ENCODE results near the gene DNAJB1. TPM values are rescaled to one million over a fixed set of nuclear protein-coding genes. Genes with fewer than 3 reads are reported as not detected.

The DNAJB1 gene
- total RNA-seq, 1 donor from 2014 or later, result 113 TPM

DNA sequence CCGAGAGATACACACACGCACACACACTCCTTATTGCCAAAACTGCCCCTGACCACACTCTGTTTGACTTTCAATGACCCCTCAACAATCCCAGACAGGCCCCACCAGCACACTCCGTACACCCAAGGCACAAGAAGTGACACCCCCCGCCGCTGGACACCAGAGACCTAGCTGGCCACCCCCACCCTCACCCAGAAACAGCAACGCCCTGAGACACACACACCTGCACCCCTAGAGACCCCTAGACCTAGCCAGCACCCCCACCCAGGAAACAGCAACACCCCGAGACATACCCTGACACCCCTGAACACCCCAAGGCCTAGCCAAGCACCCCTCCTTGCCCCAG lies 41.9 kb downstream of the DNAJB1 start:
- Mint-ChIP-seq H3K27ac (peak overlapping the region; percentile 6), H3K4me1 (ENCODE audit: low read depth) (peaks cover 16% of the 10 kb centered on the region), H3K36me3 (ENCODE audit: low read depth) (peaks cover 6% of the 10 kb centered on the region), H3K27me3 (ENCODE audit: low read depth) (peaks cover 15% of the 10 kb centered on the region), H3K4me3 (ENCODE audit: low read depth) (no peak overlapping the region), H3K9me3 (no peaks in the 10 kb centered on the region)
- DNase-seq (ENCODE audit: low spot score), result no peak
- intact Hi-C loops (cut with micrococcal nuclease), result no loop called here

DNA sequence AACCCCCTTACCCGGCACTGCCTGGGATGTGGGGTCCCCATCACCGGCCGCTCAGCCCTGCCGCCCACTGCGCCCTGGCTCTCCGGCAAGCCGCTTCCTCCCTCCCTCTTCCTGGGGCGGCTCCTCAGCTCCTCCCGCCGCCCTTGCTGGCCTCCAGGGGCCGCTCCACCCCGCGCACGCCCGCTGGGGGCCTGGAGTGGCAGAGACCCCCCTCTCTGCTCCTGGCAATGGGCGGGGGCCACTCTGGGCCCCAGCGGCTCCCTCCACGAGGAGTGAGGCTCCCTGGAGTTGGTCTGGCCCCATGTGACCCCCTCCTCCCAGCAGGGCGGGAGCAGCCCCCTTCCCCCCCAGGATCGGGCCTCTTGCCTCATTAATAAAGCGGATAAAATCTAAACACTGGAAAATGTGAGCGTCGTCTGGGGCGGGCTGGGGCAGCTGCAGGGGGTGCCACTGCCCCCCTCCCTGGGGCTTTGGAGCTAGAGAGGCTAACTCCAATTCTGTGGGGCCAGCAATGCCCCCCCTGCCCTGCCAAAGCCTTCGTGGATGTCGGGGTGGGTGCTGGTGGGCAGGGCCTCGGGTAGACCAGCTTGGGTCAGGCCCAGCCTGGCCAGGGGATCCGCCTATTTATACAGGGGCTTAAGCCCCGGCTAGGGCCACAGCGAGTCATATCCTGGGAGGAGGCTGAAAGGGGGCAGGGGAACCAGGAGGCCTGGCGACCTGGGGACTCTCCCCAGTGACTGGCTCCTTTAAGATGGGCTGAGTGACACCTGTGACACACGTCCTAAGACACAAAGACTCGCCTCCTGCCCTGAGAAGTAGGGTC lies 42.7 kb downstream of the DNAJB1 start, which contains the start of gene PTGER1:
Gene PTGER1 (minus strand): TSS at position 104 of the 823 bp plus-strand sequence. CDS start 1,034 bp downstream, outside the sequence.
- no peaks in the 10 kb centered on the region for H3K9me3 Mint-ChIP-seq
- H3K4me1 Mint-ChIP-seq (ENCODE audit: low read depth), result peaks cover 16% of the 10 kb centered on the region
- intact Hi-C loops (cut with micrococcal nuclease), result no loop called here
- H3K36me3 Mint-ChIP-seq (ENCODE audit: low read depth), result peaks cover 11% of the 10 kb centered on the region
- peak within 1 kb of the TSS; percentile 6 for H3K27ac Mint-ChIP-seq
- peak within 1 kb of the TSS; percentile 54 for H3K4me3 Mint-ChIP-seq (ENCODE audit: low read depth)
- H3K27me3 Mint-ChIP-seq (ENCODE audit: low read depth), result peaks cover 15% of the 10 kb centered on the region
- DNase-seq (ENCODE audit: low spot score), result peak; percentile 33

DNA sequence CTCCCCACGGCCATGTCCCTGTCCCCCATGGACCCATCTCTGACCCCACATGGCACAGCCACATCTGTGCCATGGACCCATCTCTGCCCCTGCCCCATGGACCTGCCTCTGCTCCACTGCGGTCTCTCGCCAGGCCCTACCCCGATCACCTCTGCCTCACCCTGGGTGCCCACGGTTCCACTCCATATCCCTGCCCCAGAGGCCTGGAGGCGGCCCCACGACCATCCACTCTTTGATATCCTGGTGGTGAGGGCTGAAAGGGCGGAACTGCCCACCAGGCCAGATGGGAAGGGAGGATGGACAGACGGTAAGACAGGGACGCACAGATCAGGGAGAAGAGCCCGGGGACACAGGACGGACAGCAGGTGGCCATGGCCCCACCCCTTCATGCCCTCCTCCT lies 43.4 kb downstream of the DNAJB1 start:
- H3K4me1 Mint-ChIP-seq (ENCODE audit: low read depth), result peaks cover 16% of the 10 kb centered on the region
- H3K27ac Mint-ChIP-seq, result no peak overlapping the region
- DNase-seq (ENCODE audit: low spot score), result no peak
- H3K9me3 Mint-ChIP-seq, result no peaks in the 10 kb centered on the region
- peaks cover 11% of the 10 kb centered on the region for H3K36me3 Mint-ChIP-seq (ENCODE audit: low read depth)
- peak overlapping the region; percentile 54 for H3K4me3 Mint-ChIP-seq (ENCODE audit: low read depth)
- peaks cover 15% of the 10 kb centered on the region for H3K27me3 Mint-ChIP-seq (ENCODE audit: low read depth)
- intact Hi-C loops (cut with micrococcal nuclease), result loop anchor here (5.0 kb wide), 1 partner anchor 43 kb away; the partner anchor contains the start of gene PKN1

DNA sequence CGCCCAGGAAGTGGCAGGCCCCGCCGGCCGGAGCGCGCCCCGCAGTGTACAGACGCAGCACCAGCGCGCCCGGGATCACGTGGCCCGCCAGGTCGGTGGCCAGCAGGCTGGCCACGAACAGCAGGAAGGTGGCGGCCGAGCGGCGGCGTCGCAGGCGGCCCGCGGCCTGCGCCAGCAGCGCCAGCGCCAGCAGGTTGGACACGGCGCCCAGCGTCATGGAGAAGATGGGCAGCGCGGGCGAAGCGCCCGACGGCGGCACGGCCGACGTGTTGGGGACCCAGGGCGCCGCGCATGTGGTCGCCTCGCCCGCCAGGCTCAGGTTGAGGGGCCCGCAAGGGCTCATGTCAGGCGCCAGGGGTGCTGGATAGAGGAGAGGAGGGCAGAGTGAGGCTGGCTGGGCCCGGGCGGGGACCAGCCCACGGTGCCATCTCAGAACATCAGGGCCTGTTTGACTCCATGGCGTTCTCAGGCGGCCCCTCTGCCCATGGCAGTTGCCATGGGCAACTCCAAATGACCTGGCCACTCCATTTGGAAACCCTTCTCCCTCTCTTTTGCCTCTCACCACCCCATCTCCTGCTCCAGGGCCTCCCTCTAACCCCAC lies 44.1 kb downstream of the DNAJB1 start:
- Mint-ChIP-seq H3K27ac (no peak overlapping the region), H3K36me3 (ENCODE audit: low read depth) (peaks cover 14% of the 10 kb centered on the region)

DNA sequence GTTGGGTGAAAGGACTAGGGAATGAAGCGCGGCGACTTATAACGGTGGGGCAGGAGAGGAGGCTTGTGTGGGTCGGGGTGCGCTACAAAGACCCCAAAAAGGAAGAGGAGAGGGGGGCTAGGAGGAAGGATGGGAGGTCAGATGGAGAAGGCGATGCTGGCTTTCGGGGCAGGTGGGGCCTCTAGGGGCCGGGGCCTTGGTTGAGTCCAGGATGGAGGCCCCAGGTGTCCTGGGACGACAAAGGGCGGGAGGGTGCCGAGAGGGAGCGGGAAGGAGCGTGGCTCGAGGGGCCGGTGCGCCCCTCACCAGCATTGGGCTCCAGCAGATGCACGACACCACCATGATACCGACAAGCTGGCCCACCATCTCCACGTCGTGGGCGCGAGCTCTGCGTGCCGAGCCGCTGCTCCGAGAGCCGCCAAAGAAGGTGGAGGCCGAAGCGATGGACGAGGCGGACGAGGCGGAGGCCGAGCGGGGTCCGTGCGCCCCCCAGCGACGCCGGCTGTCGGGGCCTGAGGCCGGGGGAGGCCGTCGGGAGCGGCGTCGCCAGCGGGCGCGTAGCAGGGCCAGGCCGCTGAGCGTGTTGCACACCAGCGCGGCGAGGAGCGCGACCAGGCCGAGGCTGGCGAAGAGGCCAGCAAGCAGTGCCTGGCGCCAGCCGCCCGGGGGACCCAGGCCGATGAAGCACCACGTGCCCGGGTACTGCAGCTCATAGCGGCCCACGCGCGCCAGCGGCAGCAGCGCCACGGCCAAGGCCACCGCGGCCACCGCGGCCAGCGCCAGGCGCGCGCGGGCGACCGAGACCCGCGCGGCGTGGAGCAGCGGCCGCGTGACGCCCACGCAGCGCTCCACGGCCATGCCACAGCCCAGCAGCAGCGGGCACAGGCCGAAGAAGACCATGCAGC lies 44.9 kb downstream of the DNAJB1 start:
- Mint-ChIP-seq H3K27ac (no peak overlapping the region), H3K27me3 (ENCODE audit: low read depth) (peaks cover 15% of the 10 kb centered on the region), H3K9me3 (no peaks in the 10 kb centered on the region), H3K4me1 (ENCODE audit: low read depth) (peaks cover 16% of the 10 kb centered on the region), H3K4me3 (ENCODE audit: low read depth) (no peak overlapping the region), H3K36me3 (ENCODE audit: low read depth) (peaks cover 17% of the 10 kb centered on the region)
- DNase-seq (ENCODE audit: low spot score), result no peak
- intact Hi-C loops (cut with micrococcal nuclease), result loop anchor here (2.0 to 5.0 kb wide), 2 partner anchors 41 to 337 kb away; partner anchors contain the start of genes ASF1B and PKN1

More for the DNA sequence above, 44.1 kb downstream of the DNAJB1 start:
- no peaks in the 10 kb centered on the region for H3K9me3 Mint-ChIP-seq
- H3K4me3 Mint-ChIP-seq (ENCODE audit: low read depth), result peak overlapping the region; percentile 54
- DNase-seq (ENCODE audit: low spot score), result no peak
- peaks cover 15% of the 10 kb centered on the region for H3K27me3 Mint-ChIP-seq (ENCODE audit: low read depth)
- intact Hi-C loops (cut with micrococcal nuclease), result loop anchor here (2.0 to 5.0 kb wide), 2 partner anchors 42 to 337 kb away; partner anchors contain the start of genes ASF1B and PKN1
- peaks cover 16% of the 10 kb centered on the region for H3K4me1 Mint-ChIP-seq (ENCODE audit: low read depth)

DNA sequence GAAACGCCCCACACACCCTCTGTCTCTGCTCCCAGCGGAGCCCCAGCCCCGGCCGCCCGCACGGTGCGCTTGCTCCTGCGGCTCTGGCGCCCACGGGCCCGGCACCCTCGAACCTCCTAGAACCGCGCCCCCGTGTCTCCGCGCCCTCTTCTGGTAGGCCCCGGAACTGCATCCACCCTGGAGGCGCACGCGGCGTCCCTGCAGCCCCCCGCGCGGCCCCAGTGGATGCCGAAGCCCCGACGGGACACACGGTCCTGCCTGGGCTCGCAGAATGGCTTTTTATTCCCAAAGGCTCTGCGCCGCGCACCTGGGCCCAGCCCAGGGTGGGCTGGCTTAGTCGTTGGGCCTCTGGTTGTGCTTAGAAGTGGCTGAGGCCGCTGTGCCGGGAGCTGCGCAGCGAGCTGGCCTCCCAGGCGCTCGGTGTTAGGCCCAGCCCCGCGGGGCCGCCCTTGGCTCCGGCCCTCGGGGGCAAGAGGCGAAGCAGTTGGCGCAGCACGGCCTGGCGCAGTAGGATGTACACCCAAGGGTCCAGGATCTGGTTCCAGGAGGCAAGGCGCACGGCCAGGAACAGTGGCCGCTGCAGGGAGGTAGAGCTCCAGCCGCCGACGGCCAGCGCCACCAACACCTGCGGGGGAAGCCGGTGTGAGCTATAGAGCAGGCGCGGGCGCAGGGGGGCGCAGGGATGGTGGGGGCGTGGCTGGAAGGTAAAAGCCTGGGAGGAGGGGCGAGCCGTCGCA lies 45.8 kb downstream of the DNAJB1 start:
- Mint-ChIP-seq H3K4me3 (ENCODE audit: low read depth) (no peak overlapping the region), H3K27ac (no peak overlapping the region), H3K27me3 (ENCODE audit: low read depth) (peaks cover 15% of the 10 kb centered on the region), H3K4me1 (ENCODE audit: low read depth) (peaks cover 16% of the 10 kb centered on the region), H3K36me3 (ENCODE audit: low read depth) (peaks cover 25% of the 10 kb centered on the region), H3K9me3 (no peaks in the 10 kb centered on the region)
- intact Hi-C loops (cut with micrococcal nuclease), result loop anchor here (2.0 to 5.0 kb wide), 2 partner anchors 40 to 336 kb away; partner anchors contain the start of genes ASF1B and PKN1
- DNase-seq (ENCODE audit: low spot score), result peak; percentile 75

DNA sequence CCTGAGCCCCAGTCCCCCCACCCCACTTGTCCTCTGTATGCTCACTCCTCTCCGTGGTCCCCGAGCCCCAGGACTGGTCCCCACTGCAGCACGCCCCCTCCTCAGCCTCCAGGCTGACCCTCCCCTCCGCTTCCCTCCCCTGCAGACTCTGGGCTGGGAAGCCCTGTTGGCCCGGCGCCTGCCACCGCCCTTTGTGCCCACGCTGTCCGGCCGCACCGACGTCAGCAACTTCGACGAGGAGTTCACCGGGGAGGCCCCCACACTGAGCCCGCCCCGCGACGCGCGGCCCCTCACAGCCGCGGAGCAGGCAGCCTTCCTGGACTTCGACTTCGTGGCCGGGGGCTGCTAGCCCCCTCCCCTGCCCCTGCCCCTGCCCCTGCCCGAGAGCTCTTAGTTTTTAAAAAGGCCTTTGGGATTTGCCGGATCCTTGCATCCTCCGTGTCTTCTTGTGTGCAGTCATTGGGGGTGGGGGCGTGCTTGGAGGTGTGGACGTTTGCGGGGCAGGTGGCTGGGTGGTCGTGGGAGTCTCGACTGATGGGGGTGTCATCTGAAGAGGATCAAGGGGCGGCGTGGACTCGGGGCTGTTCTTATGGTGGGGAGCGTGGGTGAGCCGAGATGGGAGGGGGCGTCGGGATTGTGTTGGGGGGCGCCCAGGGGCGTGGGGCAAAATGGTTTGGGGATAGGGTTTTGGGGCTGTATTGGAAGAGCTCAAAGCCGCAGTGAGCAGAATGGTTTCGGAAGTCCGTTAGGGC lies 46.6 kb downstream of the DNAJB1 start:
- Mint-ChIP-seq H3K27ac (no peak overlapping the region), H3K27me3 (ENCODE audit: low read depth) (peaks cover 15% of the 10 kb centered on the region), H3K36me3 (ENCODE audit: low read depth) (peaks cover 32% of the 10 kb centered on the region), H3K9me3 (no peaks in the 10 kb centered on the region), H3K4me1 (ENCODE audit: low read depth) (peaks cover 15% of the 10 kb centered on the region), H3K4me3 (ENCODE audit: low read depth) (no peak overlapping the region)
- intact Hi-C loops (cut with micrococcal nuclease), result loop anchor here (2.0 to 5.0 kb wide), 2 partner anchors 39 to 335 kb away; partner anchors contain the start of genes ASF1B and PKN1
- no peak for DNase-seq (ENCODE audit: low spot score)

DNA sequence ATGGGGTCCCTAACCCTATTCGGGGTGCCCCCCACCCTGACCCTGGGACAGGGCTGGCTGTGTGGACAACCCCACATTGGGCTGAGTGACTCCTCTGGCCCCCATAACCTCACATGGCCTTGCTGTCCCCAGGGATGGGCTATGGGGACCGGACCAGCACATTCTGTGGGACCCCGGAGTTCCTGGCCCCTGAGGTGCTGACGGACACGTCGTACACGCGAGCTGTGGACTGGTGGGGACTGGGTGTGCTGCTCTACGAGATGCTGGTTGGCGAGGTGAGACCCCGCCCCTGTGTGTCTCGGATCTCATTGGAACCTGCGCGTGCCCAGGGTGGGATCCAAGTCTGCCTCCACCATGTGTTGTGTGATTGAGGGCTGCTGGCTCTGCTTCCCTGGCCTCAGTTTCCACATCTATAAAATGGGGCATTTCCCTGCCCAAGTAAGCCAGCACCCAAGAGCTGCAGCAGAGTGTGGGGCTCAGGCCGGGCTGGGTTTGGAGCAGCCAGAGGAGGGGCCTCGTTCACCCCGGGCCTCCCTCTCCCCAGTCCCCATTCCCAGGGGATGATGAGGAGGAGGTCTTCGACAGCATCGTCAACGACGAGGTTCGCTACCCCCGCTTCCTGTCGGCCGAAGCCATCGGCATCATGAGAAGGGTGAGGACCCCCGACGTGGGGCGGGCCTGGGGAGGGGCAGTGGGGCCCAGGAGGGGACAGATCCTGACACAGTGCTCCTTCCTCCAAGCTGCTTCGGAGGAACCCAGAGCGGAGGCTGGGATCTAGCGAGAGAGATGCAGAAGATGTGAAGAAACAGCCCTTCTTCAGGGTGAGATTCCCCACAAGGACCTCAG lies 47.9 kb downstream of the DNAJB1 start:
- H3K27ac Mint-ChIP-seq, result no peak overlapping the region
- DNase-seq (ENCODE audit: low spot score), result no peak

DNA sequence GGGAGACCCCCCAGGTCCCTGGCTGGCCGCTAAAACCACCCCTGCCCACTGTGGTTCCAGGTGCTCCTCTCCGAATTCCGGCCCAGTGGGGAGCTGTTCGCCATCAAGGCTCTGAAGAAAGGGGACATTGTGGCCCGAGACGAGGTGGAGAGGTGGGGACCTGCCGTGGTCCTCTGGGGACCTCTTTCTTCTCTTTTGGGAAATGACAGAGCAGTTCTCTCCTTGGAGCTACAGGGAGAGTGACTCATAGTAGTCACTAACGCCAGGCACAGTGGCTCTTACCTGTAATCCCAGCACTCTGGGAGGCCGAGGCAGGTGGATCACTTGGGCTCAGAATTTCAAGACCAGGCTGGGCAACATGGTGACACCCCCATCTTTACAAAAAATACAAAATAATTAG lies 50.4 kb downstream of the DNAJB1 start:
- H3K27ac Mint-ChIP-seq, result no peak overlapping the region
- H3K4me1 Mint-ChIP-seq (ENCODE audit: low read depth), result peaks cover 3% of the 10 kb centered on the region
- no peak overlapping the region for H3K4me3 Mint-ChIP-seq (ENCODE audit: low read depth)
- DNase-seq (ENCODE audit: low spot score), result no peak
- peaks cover 61% of the 10 kb centered on the region for H3K36me3 Mint-ChIP-seq (ENCODE audit: low read depth)
- intact Hi-C loops (cut with micrococcal nuclease), result no loop called here
- no peaks in the 10 kb centered on the region for H3K9me3 Mint-ChIP-seq
- H3K27me3 Mint-ChIP-seq (ENCODE audit: low read depth), result peaks cover 3% of the 10 kb centered on the region

More for the DNA sequence above, 47.9 kb downstream of the DNAJB1 start:
- H3K4me3 Mint-ChIP-seq (ENCODE audit: low read depth), result no peak overlapping the region
- H3K4me1 Mint-ChIP-seq (ENCODE audit: low read depth), result peaks cover 6% of the 10 kb centered on the region
- intact Hi-C loops (cut with micrococcal nuclease), result loop anchor here (5.0 kb wide), 1 partner anchor 38 kb away; the partner anchor contains the start of gene PKN1
- H3K36me3 Mint-ChIP-seq (ENCODE audit: low read depth), result peaks cover 42% of the 10 kb centered on the region
- peaks cover 15% of the 10 kb centered on the region for H3K27me3 Mint-ChIP-seq (ENCODE audit: low read depth)
- no peaks in the 10 kb centered on the region for H3K9me3 Mint-ChIP-seq

DNA sequence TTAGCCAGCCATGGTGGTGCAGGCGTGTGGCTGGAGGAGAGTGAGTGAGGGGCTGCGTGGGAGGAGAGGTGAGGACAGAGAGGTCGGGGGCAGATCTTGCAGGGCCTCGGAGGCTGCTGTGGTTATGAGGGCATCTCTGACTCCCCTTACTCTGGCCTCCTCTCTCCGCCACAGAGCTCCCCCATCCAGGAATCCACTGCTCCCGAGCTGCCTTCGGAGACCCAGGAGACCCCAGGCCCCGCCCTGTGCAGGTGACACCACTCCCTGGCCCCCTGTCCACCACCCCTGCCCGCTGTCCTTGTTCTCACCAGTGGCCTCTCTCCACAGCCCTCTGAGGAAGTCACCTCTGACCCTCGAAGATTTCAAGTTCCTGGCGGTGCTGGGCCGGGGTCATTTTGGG lies 50.8 kb downstream of the DNAJB1 start:
- Mint-ChIP-seq H3K4me1 (ENCODE audit: low read depth) (peaks cover 3% of the 10 kb centered on the region), H3K27me3 (ENCODE audit: low read depth) (no peaks in the 10 kb centered on the region), H3K36me3 (ENCODE audit: low read depth) (peaks cover 65% of the 10 kb centered on the region), H3K27ac (no peak overlapping the region), H3K9me3 (no peaks in the 10 kb centered on the region), H3K4me3 (ENCODE audit: low read depth) (no peak overlapping the region)
- intact Hi-C loops (cut with micrococcal nuclease), result no loop called here
- DNase-seq (ENCODE audit: low spot score), result no peak

Measured in activated T-helper 2 cell treated with anti-CD3 and anti-CD28 coated beads, Interferon-gamma antibody, Interleukin-2, Interleukin-4, amounts not matched to agents 10 μg/mL and 5 μg/mL and 100 μg/mL, durations not matched to agents 14 hours and 24 hours and 36 hours (primary cell).